B cell (primary cell): ENCODE results near the gene CCNO. TPM values are rescaled to one million over a fixed set of nuclear protein-coding genes. Genes with fewer than 3 reads are reported as not detected.

Experiments
- ATAC-seq: fragments of 200-7000 bp; cut with Tn5 transposase; one replicate; pipeline ENCODE4 v1.10.0; 2021; ENCODE audit warnings: low read depth, mild to moderate bottlenecking, moderate number of reproducible peaks, moderate library complexity
- CTCF ChIA-PET: fragments of 350-600 bp; sonication (Branson Sonifier 250); formaldehyde crosslinking; loops from one replicate; lab custom pipeline; 2021; ENCODE audit warnings: antibody characterized with exemption, inconsistent platforms; lab: Charles Lee
- POLR2A ChIA-PET: fragments of 350-600 bp; sonication (Branson Sonifier 250); formaldehyde crosslinking; loops from one replicate; lab custom pipeline; 2021; ENCODE audit warnings: antibody characterized with exemption; lab: Charles Lee
- DNase-seq: peaks from one replicate; pipeline ENCODE4 v3.0.0; 2013
- H2AFZ ChIP-seq: 2 replicates; pipeline ENCODE4 v1.6.1; 2012; ENCODE audit warnings: mild to moderate bottlenecking, low read depth, low read length; ENCODE audit not compliant: insufficient read depth, poor library complexity, severe bottlenecking
- H3K27ac ChIP-seq, 2 donors: 1 replicate in 1 of 2; 2 replicates in 1 of 2; pipeline ENCODE4 v1.5.1; 2012 to 2013; ENCODE audit warnings: low read length in 2 of 2, mild to moderate bottlenecking in 2 of 2, moderate library complexity in 1 of 2
- H3K27me3 ChIP-seq, 4 experiments: fragments of 200-600 bp in 1 of 4; sonication (generic) in 1 of 4; replicated peaks in 1 of 4; 1 replicate in 2 of 4; 2 replicates in 2 of 4; pipeline versions ENCODE4 v1.6.1 to v1.7.0; 2013 to 2016; ENCODE audit warnings: low read length in 3 of 4, mild to moderate bottlenecking in 2 of 4, mixed read lengths in 1 of 4, moderate library complexity in 1 of 4; ENCODE audit not compliant: insufficient read depth in 4 of 4, control insufficient read depth in 3 of 4; ENCODE audit errors: control extremely low read depth in 1 of 4
- H3K36me3 ChIP-seq, 2 experiments: replicated peaks in 1 of 2; 1 replicate in 1 of 2; 2 replicates in 1 of 2; pipeline versions ENCODE4 v1.6.1 to v1.7.1; 2013; ENCODE audit warnings: low read length in 1 of 2; ENCODE audit not compliant: insufficient read depth in 2 of 2, control insufficient read depth in 1 of 2; ENCODE audit errors: control extremely low read depth in 1 of 2, extremely low read depth in 1 of 2
- H3K4me1 ChIP-seq, 2 donors: fragments of 200-600 bp in 1 of 2; sonication (generic) in 1 of 2; 1 replicate in 1 of 2; 2 replicates in 1 of 2; pipeline versions ENCODE4 v1.5.1 to v1.6.1; 2013 to 2017; ENCODE audit warnings: low read length in 2 of 2; ENCODE audit not compliant: control insufficient read depth in 2 of 2, insufficient read depth in 2 of 2
- H3K4me2 ChIP-seq: replicated peaks from 2 replicates; pipeline ENCODE3; 2012; ENCODE audit warnings: mild to moderate bottlenecking, low read depth, low read length; ENCODE audit not compliant: poor library complexity, severe bottlenecking
- H3K4me3 ChIP-seq, 5 experiments: fragments of 200-600 bp in 1 of 5; sonication (generic) in 1 of 5; 1 replicate in 3 of 5; 2 replicates in 2 of 5; pipeline versions ENCODE4 v1.5.1 to v1.7.0; 2011 to 2016; ENCODE audit warnings: low read length in 4 of 5, mild to moderate bottlenecking in 4 of 5, low read depth in 2 of 5, control low read depth in 1 of 5, moderate library complexity in 1 of 5; ENCODE audit not compliant: insufficient read depth in 1 of 5; ENCODE audit errors: control extremely low read depth in 1 of 5, extremely low read depth in 1 of 5
- H3K79me2 ChIP-seq: fragments of 200-600 bp; sonication (generic); one replicate; pipeline ENCODE4 v1.6.0; 2016; ENCODE audit warnings: low read length; ENCODE audit not compliant: control insufficient read depth, insufficient read depth
- H3K9ac ChIP-seq: fragments of 200-600 bp; sonication (generic); 2 replicates; pipeline ENCODE4 v1.6.1; 2017; ENCODE audit warnings: mild to moderate bottlenecking, low read length, moderate library complexity
- H3K9me3 ChIP-seq, 3 donors: one replicate each; pipeline versions ENCODE4 v1.6.1 to v1.7.1; 2013; ENCODE audit warnings: low read length in 2 of 3; ENCODE audit not compliant: control insufficient read depth in 2 of 3, insufficient read depth in 1 of 3; ENCODE audit errors: control extremely low read depth in 1 of 3
- H4K20me1 ChIP-seq: 2 replicates; pipeline ENCODE4 v1.6.0; 2012; ENCODE audit warnings: mild to moderate bottlenecking, low read length; ENCODE audit not compliant: insufficient read depth, control insufficient read depth, poor library complexity, severe bottlenecking
- H3K27ac Mint-ChIP-seq: one replicate; pipeline ENCODE4 v1.8.0; 2021; ENCODE audit warnings: mixed read lengths
- H3K27me3 Mint-ChIP-seq: one replicate; pipeline ENCODE4 v1.8.0; 2021; ENCODE audit warnings: mixed read lengths
- H3K4me1 Mint-ChIP-seq: one replicate; pipeline ENCODE4 v1.8.0; 2021; ENCODE audit warnings: mixed read lengths
- H3K4me3 Mint-ChIP-seq: one replicate; pipeline ENCODE4 v1.8.0; 2021; ENCODE audit warnings: mixed read lengths
- H3K9me3 Mint-ChIP-seq: one replicate; pipeline ENCODE4 v1.8.0; 2022; ENCODE audit warnings: mixed read lengths; ENCODE audit not compliant: insufficient read depth
- CTCF ChIP-seq: fragments of 200-600 bp; IDR thresholded peaks from one replicate; pipeline ENCODE4 v1.8.0; 2022; ENCODE audit warnings: antibody characterized with exemption, mild to moderate bottlenecking
- EZH2 ChIP-seq: IDR thresholded peaks from 2 replicates; pipeline ENCODE4 v1.6.1; 2012; ENCODE audit warnings: borderline replicate concordance, low read depth, mild to moderate bottlenecking, moderate library complexity, low read length; ENCODE audit not compliant: insufficient read depth, poor library complexity, severe bottlenecking
- whole genome bisulfite sequencing: methylation state at CpG from one replicate; pipeline ENCODE4 v1.1.5; 2013; ENCODE audit warnings: missing lambda C conversion rate; ENCODE audit not compliant: insufficient coverage; 5-methylcytosine and 5-hydroxymethylcytosine counted together
- intact Hi-C: fragments of 100-400 bp; cut with micrococcal nuclease; formaldehyde crosslinking; loops from one replicate; pipeline ENCODE4 v1.10.0; 2022
- polyA plus RNA-seq: library from polyadenylated mRNA; depleted of rRNA; stranded (reverse); fragments of >200 nt; gene quantifications from 2 replicates; pipeline ENCODE4 v1.2.3, GENCODE V29; 2012
- total RNA-seq, 2 donors: library from RNA; stranded (reverse); fragments of 120-200 nt in 1 of 2; gene quantifications; 1 replicate in 1 of 2; 2 replicates in 1 of 2; pipeline versions ENCODE4 v1.2.3 to v1.2.4, GENCODE V29; 2013 to 2022

The CCNO gene
- total and polyA plus RNA-seq, 2 donors (not counting 1 experiment from before 2014, with no cell fraction given), result not detected

GRCh38 chr5:55231029-55231918, 2.1 kb downstream of the CCNO start:
- 3% methylated on average over 46 of the region's 48 CpGs for WGBS
- Histone ChIP-seq H3K27me3 (peaks cover 4 to 86% (median 64%) of the 10 kb centered on the region in 4 experiments), H3K4me3 (peak overlapping the region in 4 of 5 experiments; percentile 5 to 81 (median 44)), H3K9me3 (peaks cover 0 to 26% (median 0%) of the 10 kb centered on the region in 3 donors), H3K9ac (peak overlapping the region; percentile 74), H4K20me1 (no peaks in the 10 kb centered on the region), H3K4me2 (peak overlapping the region; percentile 100), H3K4me1 (peaks cover 53 to 61% of the 10 kb centered on the region in 2 donors), H3K79me2 (no peaks in the 10 kb centered on the region), H2AFZ (peak overlapping the region; percentile 47), H3K27ac (no peak overlapping the region), H3K36me3 (no peaks in the 10 kb centered on the region)
- ChIA-PET POLR2A (interaction anchor here (0.5 kb wide), 1 partner anchor 59 kb away, joined by 10 read pairs; no protein-coding TSS in a partner anchor), CTCF (interaction anchor here (0.8 to 1.6 kb wide), 4 partner anchors 8 to 59 kb away, joined by 3 to 6 read pairs (median 5); no protein-coding TSS in a partner anchor)
- Mint-ChIP-seq H3K4me3 (peak overlapping the region; percentile 89), H3K4me1 (peaks cover 38% of the 10 kb centered on the region), H3K9me3 (no peaks in the 10 kb centered on the region), H3K27me3 (peaks cover 66% of the 10 kb centered on the region), H3K27ac (no peak overlapping the region)
- ATAC-seq (no peak), DNase-seq (peak; percentile 65)
- TF ChIP-seq CTCF, result no peak
- no peak for TF ChIP-seq EZH2
- intact Hi-C loops, result loop anchor here (5.0 kb wide), 1 partner anchor 76 kb away; the partner anchor contains the start of genes DHX29 and MTREX
